HFF-Myc (cell line): ENCODE results near the gene JDP2.
"Not testable (repeated sequence)": the region's sequence is repeated elsewhere in the genome, so short reads cannot be mapped to it uniquely, and the experiment has no call there.

Experiments
- DNase-seq: peaks from one replicate; pipeline ENCODE4 v3.0.0-alpha.2; 2011; ENCODE audit warnings: low read depth; ENCODE audit errors: extremely low read depth
- H3K4me3 ChIP-seq: replicated peaks from 2 replicates; pipeline ENCODE4 v1.5.1; 2011; ENCODE audit warnings: low read depth, mild to moderate bottlenecking, control low read depth, low read length
- CTCF ChIP-seq: IDR thresholded peaks from 2 replicates; pipeline ENCODE4 v1.5.1; 2012; ENCODE audit warnings: mild to moderate bottlenecking, low read depth, low read length, control low read depth; ENCODE audit errors: missing control alignments

Gene JDP2

DNA sequence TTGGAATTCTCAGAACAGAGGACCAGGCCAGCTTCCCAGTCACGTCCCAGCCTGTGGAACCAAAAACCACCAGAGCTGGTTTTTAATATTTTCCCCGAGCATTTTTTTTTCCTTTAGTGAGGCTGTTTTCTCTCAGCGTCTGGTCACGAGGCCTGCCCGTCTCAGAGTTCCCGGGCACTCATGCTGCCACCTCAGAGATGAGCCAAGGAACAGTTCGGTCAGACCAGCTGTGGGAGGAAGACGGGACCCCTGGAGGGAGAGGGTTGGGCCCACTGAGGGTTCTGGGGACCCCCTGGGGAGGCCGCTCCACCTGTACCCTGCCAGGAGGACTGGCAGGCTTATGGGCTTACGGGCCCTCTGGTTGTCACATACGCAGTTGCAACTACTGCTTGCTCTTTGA, 39.9 kb downstream of the JDP2 start:
- DNase-seq: no peak
- H3K4me3 ChIP-seq: no peak overlapping the region
- TF ChIP-seq CTCF: no peak

DNA sequence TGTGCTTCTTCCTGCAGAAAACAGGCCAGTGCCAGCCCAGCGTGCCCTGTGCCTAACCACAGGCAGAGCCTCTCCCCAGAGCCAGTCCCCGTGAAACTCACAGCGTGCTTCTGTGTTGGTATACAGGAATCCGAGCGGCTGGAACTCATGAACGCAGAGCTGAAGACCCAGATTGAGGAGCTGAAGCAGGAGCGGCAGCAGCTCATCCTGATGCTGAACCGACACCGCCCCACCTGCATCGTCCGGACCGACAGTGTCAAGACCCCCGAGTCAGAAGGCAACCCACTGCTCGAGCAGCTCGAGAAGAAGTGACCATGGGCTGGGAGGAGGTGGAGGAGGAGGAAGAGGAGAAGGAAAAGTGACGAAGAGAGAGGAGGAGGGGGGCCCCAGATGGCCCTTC, 41.3 kb downstream of the JDP2 start:
- TF ChIP-seq CTCF: no peak
- no peak for DNase-seq
- no peak overlapping the region for H3K4me3 ChIP-seq

DNA sequence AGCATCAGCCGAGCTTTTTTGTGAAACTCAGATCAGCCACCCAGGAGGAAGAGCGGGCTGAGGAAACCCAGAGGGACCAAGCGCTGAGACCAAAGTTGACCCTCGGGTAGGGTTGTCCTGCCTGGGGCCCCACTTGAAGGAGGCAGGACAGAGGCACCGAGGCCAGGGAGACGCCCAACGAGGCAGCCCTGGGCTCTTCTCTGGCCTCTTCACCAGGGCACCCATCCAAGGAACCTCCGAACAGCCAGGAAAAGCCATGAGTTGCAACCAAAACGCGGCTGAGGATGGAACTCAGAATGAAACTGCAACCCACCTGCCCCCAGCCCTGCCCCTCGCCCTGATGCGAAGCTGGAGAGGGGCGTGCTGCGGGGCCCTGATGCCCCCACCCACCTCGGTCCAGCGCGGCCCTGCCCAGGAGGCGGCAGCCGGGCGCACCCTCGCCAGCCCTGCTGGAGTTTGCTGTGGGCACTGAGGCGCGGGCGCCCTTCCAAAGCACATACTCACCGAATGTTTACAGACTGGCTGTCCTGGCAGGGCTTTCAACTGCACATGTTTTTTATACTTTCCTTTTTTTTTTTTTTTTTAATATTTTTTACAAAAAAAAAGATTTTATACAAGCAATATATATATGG, 41.9 kb downstream of the JDP2 start:
- no peak for DNase-seq
- TF ChIP-seq CTCF: no peak
- H3K4me3 ChIP-seq: no peak overlapping the region

DNA sequence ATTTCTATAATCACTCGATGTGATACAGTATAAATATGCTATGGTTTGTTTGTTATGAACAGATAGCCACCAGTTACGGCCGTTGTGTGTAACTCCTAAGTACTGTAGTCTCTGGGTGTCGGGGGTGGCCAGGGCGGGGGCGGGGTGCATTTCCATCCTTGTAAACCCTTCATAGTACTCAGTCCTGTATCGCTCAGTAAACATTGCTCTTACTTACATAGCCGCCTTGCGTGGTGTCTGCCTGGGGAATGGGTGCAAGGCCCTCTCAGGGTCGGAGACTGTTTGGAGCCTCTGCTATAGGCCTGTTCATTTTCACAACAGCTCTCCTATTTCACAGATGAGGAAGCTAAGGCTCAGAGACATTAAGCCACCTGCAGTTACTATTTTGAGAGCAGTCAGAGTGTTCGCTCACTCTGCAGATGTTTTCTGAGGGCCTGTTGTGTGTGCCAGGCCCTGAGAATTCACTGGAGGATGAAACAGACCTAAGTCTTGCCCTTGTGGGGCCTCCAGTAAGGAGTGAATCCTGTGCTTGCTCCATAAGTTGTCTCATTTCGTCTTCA, 42.5 kb downstream of the JDP2 start:
- no peak for DNase-seq
- TF ChIP-seq CTCF: no peak
- no peak overlapping the region for H3K4me3 ChIP-seq

- TF ChIP-seq CTCF: no peak
- no peak overlapping the region for H3K4me3 ChIP-seq
- DNase-seq: no peak
Observed at GRCh38 chr14:75471059-75471458, 43.2 kb downstream of the JDP2 start.

- not testable (repeated sequence) for H3K4me3 ChIP-seq, DNase-seq
Observed at GRCh38 chr14:75474127-75474526, 46.3 kb downstream of the JDP2 start.

GRCh38 chr14:75476274-75476995, 48.6 kb downstream of the JDP2 start:
- no peak for TF ChIP-seq CTCF
- DNase-seq: no peak
- H3K4me3 ChIP-seq: no peak overlapping the region
